Endodermal cell (in vitro differentiated cells): ENCODE results near the gene ATP5F1E. TPM values are rescaled to one million over a fixed set of nuclear protein-coding genes. Genes with fewer than 3 reads are reported as not detected.

ENCODE experiments used
- DNase-seq: peaks from one replicate; pipeline ENCODE4 v3.0.0-alpha.2; 2017
- H3K27ac ChIP-seq: 2 replicates; pipeline ENCODE4 v1.5.1; 2013; ENCODE audit warnings: mild to moderate bottlenecking, low read depth, low read length, moderate library complexity
- H3K27me3 ChIP-seq: 2 replicates; pipeline ENCODE4 v1.6.1; 2013; ENCODE audit warnings: mild to moderate bottlenecking, low read length, moderate library complexity; ENCODE audit not compliant: insufficient read depth, control insufficient read depth, poor library complexity, severe bottlenecking
- H3K36me3 ChIP-seq: 2 replicates; pipeline ENCODE4 v1.7.0; 2013; ENCODE audit warnings: mild to moderate bottlenecking, low read length, moderate library complexity; ENCODE audit not compliant: control insufficient read depth, insufficient read depth
- H3K4me1 ChIP-seq: one replicate; pipeline ENCODE4 v1.7.0; 2013; ENCODE audit warnings: low read length; ENCODE audit not compliant: control insufficient read depth, insufficient read depth
- H3K4me3 ChIP-seq: 2 replicates; pipeline ENCODE4 v1.5.1; 2013; ENCODE audit warnings: mild to moderate bottlenecking, low read length, moderate library complexity
- H3K9ac ChIP-seq: 2 replicates; pipeline ENCODE4 v1.6.1; 2013; ENCODE audit warnings: mild to moderate bottlenecking, low read length, moderate library complexity; ENCODE audit not compliant: poor library complexity, severe bottlenecking; ENCODE audit errors: extremely low read depth
- H3K9me3 ChIP-seq: 2 replicates; pipeline ENCODE4 v1.6.1; 2013; ENCODE audit warnings: mild to moderate bottlenecking, low read length, moderate library complexity; ENCODE audit not compliant: control insufficient read depth
- H3K27ac Mint-ChIP-seq: 2 replicates; pipeline ENCODE4 v1.8.0; 2020; ENCODE audit warnings: mixed read lengths
- H3K27me3 Mint-ChIP-seq: 2 replicates; pipeline ENCODE4 v1.8.0; 2021; ENCODE audit warnings: mild to moderate bottlenecking, mixed read lengths; ENCODE audit not compliant: insufficient read depth
- H3K36me3 Mint-ChIP-seq: 2 replicates; pipeline ENCODE4 v1.8.0; 2020; ENCODE audit warnings: low read depth, mixed read lengths
- H3K4me1 Mint-ChIP-seq: 2 replicates; pipeline ENCODE4 v1.8.0; 2020; ENCODE audit warnings: mixed read lengths
- H3K4me3 Mint-ChIP-seq: 2 replicates; pipeline ENCODE4 v1.8.0; 2020; ENCODE audit warnings: mild to moderate bottlenecking, moderate library complexity, mixed read lengths
- H3K9me3 Mint-ChIP-seq: 2 replicates; pipeline ENCODE4 v1.8.0; 2020; ENCODE audit warnings: mild to moderate bottlenecking, mixed read lengths
- WGBS, 2 experiments: methylation state at CpG; one replicate each; pipeline versions ENCODE4 v1.1.5 to v1.1.7; 2013; ENCODE audit warnings: missing lambda C conversion rate in 2 of 2, mixed read lengths in 1 of 2; ENCODE audit not compliant: insufficient coverage in 1 of 2, insufficient read length in 1 of 2; 5-methylcytosine and 5-hydroxymethylcytosine counted together
- total RNA-seq, 2 donors: library from RNA; stranded (reverse); fragmentation: NEBNext Ultra II Directional in 1 of 2; extraction: Animal tissue kit (Norgen Biotek cat#: 25700) in 1 of 2; gene quantifications; 2 replicates in 1 of 2; 3 replicates in 1 of 2; pipeline ENCODE4 v1.2.1, GENCODE V29; 2021
- TF ChIP-seq, protein P1 (sequence below): fragments of 200-600 bp; sonication (generic); conservative IDR thresholded peaks from 2 replicates; pipeline ENCODE4 v1.5.0; 2021; ENCODE audit warnings: antibody characterized with exemption, mild to moderate bottlenecking

The ATP5F1E gene
- total RNA-seq, 2 donors from 2014 or later: 52.6 to 62.6 TPM

DNA sequence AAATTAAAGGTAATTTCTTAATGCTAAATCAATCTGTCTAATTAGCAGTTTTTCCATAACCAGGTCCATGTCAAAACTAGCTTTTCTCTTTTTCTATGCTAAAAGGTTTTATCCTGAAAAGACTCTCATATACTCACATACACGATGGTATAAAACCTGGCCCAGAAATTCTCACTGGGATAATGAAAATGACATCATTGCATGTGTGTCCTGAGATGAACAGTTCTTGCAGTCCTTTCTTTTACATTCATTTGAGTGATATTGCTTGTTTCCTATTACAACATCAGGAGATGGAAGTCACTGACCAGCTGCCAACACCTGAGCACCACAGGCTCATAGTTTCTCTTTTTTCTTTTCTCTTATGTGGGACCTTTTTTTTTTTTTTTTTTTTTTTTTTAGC is 18.3 kb upstream of the ATP5F1E start:
- Mint-ChIP-seq H3K27ac (no peak overlapping the region), H3K4me3 (no peak overlapping the region)
- WGBS, 2 experiments: 100% methylated on average over 1 of the region's 1 CpG; no CpG with 5 or more reads in 1 of the 2 experiments

DNA sequence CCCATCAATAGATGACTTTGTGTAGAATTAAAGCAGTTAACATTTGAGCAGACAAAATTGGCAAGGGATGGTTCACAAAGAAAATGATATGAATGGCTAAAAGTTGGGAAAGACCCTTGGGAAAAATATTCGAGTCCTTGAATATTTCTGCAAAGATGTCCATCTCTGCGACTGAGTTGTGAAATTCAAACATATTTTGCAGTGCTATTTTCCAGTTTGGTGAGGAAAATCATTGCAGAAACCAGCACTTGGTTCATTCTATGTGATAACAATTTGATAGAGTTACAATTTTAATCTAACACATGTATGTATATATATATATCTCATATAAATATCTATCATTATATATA is 16.5 kb upstream of the ATP5F1E start:
- no peak overlapping the region for H3K27ac Mint-ChIP-seq
- no peaks in the 10 kb centered on the region for H3K4me1 Mint-ChIP-seq
- Histone ChIP-seq H3K4me1 (no peaks in the 10 kb centered on the region), H3K27ac (no peak overlapping the region), H3K9me3 (no peaks in the 10 kb centered on the region), H3K4me3 (no peak overlapping the region), H3K36me3 (no peaks in the 10 kb centered on the region), H3K27me3 (peaks cover 7% of the 10 kb centered on the region), H3K9ac (no peak overlapping the region)
- H3K9me3 Mint-ChIP-seq: no peaks in the 10 kb centered on the region
- TF ChIP-seq, protein P1, sequence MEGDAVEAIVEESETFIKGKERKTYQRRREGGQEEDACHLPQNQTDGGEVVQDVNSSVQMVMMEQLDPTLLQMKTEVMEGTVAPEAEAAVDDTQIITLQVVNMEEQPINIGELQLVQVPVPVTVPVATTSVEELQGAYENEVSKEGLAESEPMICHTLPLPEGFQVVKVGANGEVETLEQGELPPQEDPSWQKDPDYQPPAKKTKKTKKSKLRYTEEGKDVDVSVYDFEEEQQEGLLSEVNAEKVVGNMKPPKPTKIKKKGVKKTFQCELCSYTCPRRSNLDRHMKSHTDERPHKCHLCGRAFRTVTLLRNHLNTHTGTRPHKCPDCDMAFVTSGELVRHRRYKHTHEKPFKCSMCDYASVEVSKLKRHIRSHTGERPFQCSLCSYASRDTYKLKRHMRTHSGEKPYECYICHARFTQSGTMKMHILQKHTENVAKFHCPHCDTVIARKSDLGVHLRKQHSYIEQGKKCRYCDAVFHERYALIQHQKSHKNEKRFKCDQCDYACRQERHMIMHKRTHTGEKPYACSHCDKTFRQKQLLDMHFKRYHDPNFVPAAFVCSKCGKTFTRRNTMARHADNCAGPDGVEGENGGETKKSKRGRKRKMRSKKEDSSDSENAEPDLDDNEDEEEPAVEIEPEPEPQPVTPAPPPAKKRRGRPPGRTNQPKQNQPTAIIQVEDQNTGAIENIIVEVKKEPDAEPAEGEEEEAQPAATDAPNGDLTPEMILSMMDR: no peak
- peaks cover 41% of the 10 kb centered on the region for H3K27me3 Mint-ChIP-seq
- no peak overlapping the region for H3K4me3 Mint-ChIP-seq
- no peaks in the 10 kb centered on the region for H3K36me3 Mint-ChIP-seq
- 78 to 92% methylated on average over 1 to 2 of the region's 2 CpGs for WGBS, 2 experiments
- DNase-seq: no peak

More for the DNA sequence above, 18.3 kb upstream of the ATP5F1E start:
- Histone ChIP-seq H3K27ac (no peak overlapping the region), H3K4me1 (no peaks in the 10 kb centered on the region), H3K4me3 (no peak overlapping the region), H3K27me3 (peaks cover 7% of the 10 kb centered on the region), H3K36me3 (no peaks in the 10 kb centered on the region), H3K9me3 (no peaks in the 10 kb centered on the region), H3K9ac (no peak overlapping the region)
- Mint-ChIP-seq H3K36me3 (no peaks in the 10 kb centered on the region), H3K27me3 (peaks cover 29% of the 10 kb centered on the region), H3K9me3 (no peaks in the 10 kb centered on the region), H3K4me1 (no peaks in the 10 kb centered on the region)
- TF ChIP-seq, protein P1: no peak
- no peak for DNase-seq

DNA sequence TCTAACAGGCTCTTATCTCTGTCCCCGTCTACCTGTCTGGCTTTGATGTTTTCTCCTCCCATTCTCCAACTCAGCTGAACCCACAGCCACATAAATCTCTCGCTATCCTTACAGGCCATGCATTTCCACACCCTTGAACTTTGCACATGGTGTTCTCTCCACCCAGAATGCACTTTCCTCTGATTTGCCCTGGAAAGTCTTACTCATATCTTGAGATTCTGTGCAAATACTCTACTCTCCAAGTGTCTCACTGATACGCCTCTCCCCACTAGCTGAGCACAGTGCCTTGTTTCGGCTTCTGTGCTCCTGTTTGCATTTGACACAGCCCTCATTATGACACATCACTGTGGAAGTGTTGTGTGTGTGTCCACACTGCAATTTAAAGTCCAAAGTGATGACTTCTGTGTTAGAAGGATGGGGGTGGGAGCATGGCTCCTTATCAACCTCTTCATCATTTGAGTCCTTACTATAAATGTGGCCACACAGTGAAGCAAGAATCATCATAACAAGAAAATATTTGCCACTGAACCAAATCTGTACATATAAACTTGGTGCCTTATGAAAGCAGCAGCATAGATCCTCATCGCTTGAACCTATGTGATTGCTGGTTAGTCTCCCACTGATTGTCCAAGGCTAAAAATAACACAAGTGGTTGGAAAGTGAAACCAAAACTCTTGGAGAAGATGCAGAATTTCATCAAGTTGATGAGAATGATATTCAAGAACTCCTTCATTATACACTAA is 16.0 kb upstream of the ATP5F1E start:
- H3K9ac ChIP-seq: no peak overlapping the region
- WGBS, 2 experiments: 89% methylated on average over 4 to 5 of the region's 5 CpGs
- TF ChIP-seq, protein P1: no peak
- DNase-seq: no peak
- Mint-ChIP-seq H3K36me3 (no peaks in the 10 kb centered on the region), H3K4me3 (no peak overlapping the region), H3K4me1 (peaks cover under 1% of the 10 kb centered on the region), H3K27ac (no peak overlapping the region), H3K9me3 (no peaks in the 10 kb centered on the region), H3K27me3 (peaks cover 43% of the 10 kb centered on the region)
- no peak overlapping the region for H3K27ac ChIP-seq
- no peaks in the 10 kb centered on the region for H3K9me3 ChIP-seq
- H3K4me3 ChIP-seq: no peak overlapping the region
- peaks cover 7% of the 10 kb centered on the region for H3K27me3 ChIP-seq
- H3K36me3 ChIP-seq: no peaks in the 10 kb centered on the region
- H3K4me1 ChIP-seq: no peaks in the 10 kb centered on the region
